ENCODE measurements around the gene CAP1. TPM values are rescaled to one million over a fixed set of nuclear protein-coding genes. Genes with fewer than 3 reads are reported as not detected.
A peak's percentile ranks its signal among the peaks of the same experiment; 100 is the strongest.
"Not testable (repeated sequence)": the region's sequence is repeated elsewhere in the genome, so short reads cannot be mapped to it uniquely, and the experiment has no call there.

CAP1 gene
- total RNA-seq, 1 experiment from 2014 or later: 243 TPM

DNA sequence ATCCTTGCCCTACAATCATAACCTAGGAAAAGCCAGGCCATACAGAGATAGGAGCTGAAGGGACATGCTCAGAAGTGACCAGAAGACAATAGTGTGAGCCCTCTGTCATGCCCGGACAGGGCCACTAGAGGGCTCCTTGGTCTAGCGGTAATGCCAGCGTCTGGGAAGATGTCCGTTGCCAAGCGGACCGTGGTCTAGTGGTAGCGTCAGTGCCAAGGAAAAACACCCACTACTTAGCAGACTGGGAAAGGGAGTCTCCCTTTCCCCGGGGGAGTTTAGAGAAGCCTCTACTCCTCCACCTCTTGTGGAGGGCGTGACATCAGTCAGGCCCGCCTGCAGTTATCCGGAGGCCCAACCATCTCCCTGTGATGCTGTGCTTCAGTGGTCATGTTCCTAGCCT, 44.2 kb downstream of the CAP1 start:
- DNase-seq: peak; percentile 81
- H3K4me2 ChIP-seq (ENCODE audit: low read length); BruUV-seq (replicated peaks); CTCF ChIA-PET; H3F3A ChIP-seq (ENCODE audit: low read length, unreplicated experiment); H3K9me2 ChIP-seq (replicated peaks; ENCODE audit: low read length); ATAC-seq; H3K27ac ChIP-seq (ENCODE audit: low read length); H2AFZ ChIP-seq (ENCODE audit: low read length); POLR2A ChIA-PET (ENCODE audit: unreplicated experiment); H3K27me3 ChIP-seq (ENCODE audit: low read length); H3K9ac ChIP-seq (ENCODE audit: low read length); H3K79me2 ChIP-seq (ENCODE audit: low read length); H3K4me1 ChIP-seq (ENCODE audit: insufficient read depth, low read length); H3K9me3 ChIP-seq (ENCODE audit: low read length); H3K4me3 ChIP-seq (ENCODE audit: low read length); H4K20me1 ChIP-seq (ENCODE audit: low read length): not testable (repeated sequence)
- peaks cover 44% of the 10 kb centered on the region for H3K36me3 ChIP-seq (ENCODE audit: low read depth, low read length)
- TF ChIP-seq CTCF (conservative IDR thresholded peaks at IDR 0.05; ENCODE audit: low read depth, low read length): peak; percentile 65
- intact Hi-C loops (cut with micrococcal nuclease): loop anchor here (1.0 to 2.0 kb wide), 3 partner anchors 60 to 320 kb away; no protein-coding TSS in a partner anchor

DNA sequence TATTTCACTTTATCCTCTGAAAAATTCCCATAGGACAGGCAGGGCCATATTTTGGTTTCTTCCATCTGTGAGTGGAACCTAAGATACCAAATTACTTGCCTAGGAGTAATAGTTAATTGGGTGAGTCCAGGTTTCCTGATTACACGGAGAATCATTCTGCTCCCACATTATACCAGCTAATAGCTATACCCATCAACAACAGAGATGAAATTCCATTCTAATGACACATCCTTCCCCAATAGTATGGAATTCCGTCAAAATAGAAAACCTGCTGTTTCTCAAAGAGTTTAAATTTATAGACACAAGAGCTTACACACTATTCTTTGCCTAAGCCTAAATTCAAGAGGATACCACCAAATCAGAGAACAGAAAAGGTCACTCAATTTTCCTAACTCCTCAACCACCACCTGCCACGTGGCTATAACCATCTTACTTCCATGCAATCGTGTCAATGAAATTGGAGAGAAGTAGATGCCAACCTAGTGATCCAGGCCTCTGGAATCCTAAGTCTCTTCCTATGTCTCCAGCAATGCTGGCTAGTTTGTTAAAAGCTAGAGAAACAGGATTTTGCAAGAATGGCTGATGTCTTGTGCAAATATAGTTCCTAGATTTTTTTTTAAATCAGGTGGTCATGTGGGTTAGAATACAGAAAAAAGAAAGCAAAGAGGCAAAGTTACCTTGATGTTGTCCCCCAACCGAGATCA, 50.3 kb downstream of the CAP1 start:
- Histone ChIP-seq H3F3A (ENCODE audit: low read length, unreplicated experiment) (no peaks in the 10 kb centered on the region), H3K9me2 (replicated peaks; ENCODE audit: low read length) (no peaks in the 10 kb centered on the region), H3K36me3 (ENCODE audit: low read depth, low read length) (peaks cover 55% of the 10 kb centered on the region), H3K4me1 (ENCODE audit: insufficient read depth, low read length) (peaks cover 11% of the 10 kb centered on the region; the same call in 1 of the 2 replicates), H3K27me3 (ENCODE audit: low read length) (no peaks in the 10 kb centered on the region), H3K4me3 (ENCODE audit: low read length) (no peak overlapping the region), H3K9ac (ENCODE audit: low read length) (no peak overlapping the region), H3K79me2 (ENCODE audit: low read length) (peaks cover 33% of the 10 kb centered on the region), H3K4me2 (ENCODE audit: low read length) (no peak overlapping the region), H3K9me3 (ENCODE audit: low read length) (no peaks in the 10 kb centered on the region), H3K27ac (ENCODE audit: low read length) (no peak overlapping the region), H2AFZ (ENCODE audit: low read length) (no peak overlapping the region), H4K20me1 (ENCODE audit: low read length) (no peaks in the 10 kb centered on the region)
- ATAC-seq (no peak), DNase-seq (no peak)
- TF ChIP-seq CTCF (conservative IDR thresholded peaks at IDR 0.05; ENCODE audit: low read depth, low read length) (no peak), EZH2 (IDR thresholded peaks at IDR 0.05; ENCODE audit: low read length, unreplicated experiment) (no peak), EZH2phosphoT487 (IDR thresholded peaks at IDR 0.05; ENCODE audit: borderline replicate concordance, low read length) (no peak)
- POLR2A ChIA-PET (ENCODE audit: unreplicated experiment): no interaction called here
- CTCF ChIA-PET: no interaction called here
- BruUV-seq (replicated peaks): no TSS peak
- intact Hi-C loops (cut with micrococcal nuclease): no loop called here

DNA sequence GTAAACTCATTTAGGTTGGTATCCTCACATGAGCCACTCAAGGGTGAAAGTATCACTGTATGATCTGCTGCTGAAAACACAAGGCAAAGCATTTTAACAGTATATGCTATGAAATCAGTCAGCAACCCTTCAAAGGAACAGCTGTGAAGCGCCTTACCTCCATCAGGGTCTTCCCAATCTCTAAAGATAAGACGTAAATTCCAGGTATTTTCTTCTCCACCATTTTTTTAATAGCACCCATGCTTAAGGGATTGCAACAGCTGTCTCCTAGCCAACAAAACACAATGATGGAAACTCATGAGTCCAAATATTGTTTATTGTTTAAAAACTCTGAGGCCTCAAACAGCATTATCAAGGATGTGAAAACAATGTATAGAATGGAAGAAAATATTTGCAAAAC, 51.7 kb downstream of the CAP1 start:
- peaks cover 55% of the 10 kb centered on the region for H3K36me3 ChIP-seq (ENCODE audit: low read depth, low read length)
- H4K20me1 ChIP-seq (ENCODE audit: low read length): no peaks in the 10 kb centered on the region
- no peaks in the 10 kb centered on the region for H3K9me2 ChIP-seq (replicated peaks; ENCODE audit: low read length)
- CTCF ChIA-PET: no interaction called here
- TF ChIP-seq EZH2 (IDR thresholded peaks at IDR 0.05; ENCODE audit: low read length, unreplicated experiment) (no peak), EZH2phosphoT487 (IDR thresholded peaks at IDR 0.05; ENCODE audit: borderline replicate concordance, low read length) (no peak), CTCF (conservative IDR thresholded peaks at IDR 0.05; ENCODE audit: low read depth, low read length) (no peak)
- peaks cover 21% of the 10 kb centered on the region; the same call in 1 of the 2 replicates for H3K4me1 ChIP-seq (ENCODE audit: insufficient read depth, low read length)
- ATAC-seq (no peak), DNase-seq (no peak)
- H3K79me2 ChIP-seq (ENCODE audit: low read length): peaks cover 45% of the 10 kb centered on the region
- no peaks in the 10 kb centered on the region for H3K9me3 ChIP-seq (ENCODE audit: low read length)
- H3K27ac ChIP-seq (ENCODE audit: low read length): no peak overlapping the region
- H2AFZ ChIP-seq (ENCODE audit: low read length): no peak overlapping the region
- no TSS peak for BruUV-seq (replicated peaks)
- no peak overlapping the region for H3K9ac ChIP-seq (ENCODE audit: low read length)
- no peaks in the 10 kb centered on the region for H3F3A ChIP-seq (ENCODE audit: low read length, unreplicated experiment)
- H3K27me3 ChIP-seq (ENCODE audit: low read length): no peaks in the 10 kb centered on the region
- no peak overlapping the region for H3K4me2 ChIP-seq (ENCODE audit: low read length)
- intact Hi-C loops (cut with micrococcal nuclease): no loop called here
- H3K4me3 ChIP-seq (ENCODE audit: low read length): no peak overlapping the region
- POLR2A ChIA-PET (ENCODE audit: unreplicated experiment): no interaction called here

Data from PC-3 (cell line).